ENCODE data around the gene CAMK2D.

CAMK2D gene

GRCh38 chr4:113511944-113512343 lies 249.6 kb downstream of the CAMK2D start:
- no peak overlapping the region for H3K27ac ChIP-seq (ENCODE audit: low read depth, low read length)
- no peaks in the 10 kb centered on the region for H3K27me3 ChIP-seq (ENCODE audit: insufficient read depth, low read length)
- no peaks in the 10 kb centered on the region for H3K79me2 ChIP-seq (ENCODE audit: control insufficient read depth, insufficient read depth, low read length, unreplicated experiment)
- H3K4me3 ChIP-seq (ENCODE audit: low read depth, low read length) = no peak overlapping the region
- H3K4me1 ChIP-seq (ENCODE audit: control insufficient read depth, insufficient read depth, low read length, unreplicated experiment) = no peaks in the 10 kb centered on the region
- H2AFZ ChIP-seq (ENCODE audit: low read length, unreplicated experiment) = no peak overlapping the region
- H3K36me3 ChIP-seq (ENCODE audit: insufficient read depth, low read length) = peaks cover 53% of the 10 kb centered on the region

GRCh38 chr4:113509851-113510250 lies 251.7 kb downstream of the CAMK2D start:
- Histone ChIP-seq H2AFZ (ENCODE audit: low read length, unreplicated experiment) (no peak overlapping the region), H3K4me1 (ENCODE audit: control insufficient read depth, insufficient read depth, low read length, unreplicated experiment) (no peaks in the 10 kb centered on the region), H3K27me3 (ENCODE audit: insufficient read depth, low read length) (no peaks in the 10 kb centered on the region), H3K36me3 (ENCODE audit: insufficient read depth, low read length) (peaks cover 54% of the 10 kb centered on the region), H3K79me2 (ENCODE audit: control insufficient read depth, insufficient read depth, low read length, unreplicated experiment) (no peaks in the 10 kb centered on the region), H3K4me3 (ENCODE audit: low read depth, low read length) (no peak overlapping the region), H3K27ac (ENCODE audit: low read depth, low read length) (no peak overlapping the region)

- Histone ChIP-seq H3K4me1 (ENCODE audit: control insufficient read depth, insufficient read depth, low read length, unreplicated experiment) (peaks cover under 1% of the 10 kb centered on the region), H3K4me3 (ENCODE audit: low read depth, low read length) (no peak overlapping the region), H3K27ac (ENCODE audit: low read depth, low read length) (no peak overlapping the region), H3K79me2 (ENCODE audit: control insufficient read depth, insufficient read depth, low read length, unreplicated experiment) (no peaks in the 10 kb centered on the region), H3K36me3 (ENCODE audit: insufficient read depth, low read length) (peaks cover 49% of the 10 kb centered on the region), H3K27me3 (ENCODE audit: insufficient read depth, low read length) (no peaks in the 10 kb centered on the region), H2AFZ (ENCODE audit: low read length, unreplicated experiment) (no peak overlapping the region)
Measured at GRCh38 chr4:113505044-113505443, 256.5 kb downstream of the CAMK2D start.

- no peaks in the 10 kb centered on the region for H3K27me3 ChIP-seq (ENCODE audit: insufficient read depth, low read length)
- H3K79me2 ChIP-seq (ENCODE audit: control insufficient read depth, insufficient read depth, low read length, unreplicated experiment) = no peaks in the 10 kb centered on the region
- no peak overlapping the region for H3K4me3 ChIP-seq (ENCODE audit: low read depth, low read length)
- no peak overlapping the region for H3K27ac ChIP-seq (ENCODE audit: low read depth, low read length)
- H2AFZ ChIP-seq (ENCODE audit: low read length, unreplicated experiment) = no peak overlapping the region
- H3K4me1 ChIP-seq (ENCODE audit: control insufficient read depth, insufficient read depth, low read length, unreplicated experiment) = peaks cover 7% of the 10 kb centered on the region
- peaks cover 43% of the 10 kb centered on the region for H3K36me3 ChIP-seq (ENCODE audit: insufficient read depth, low read length)
Measured at GRCh38 chr4:113504422-113504821, 257.1 kb downstream of the CAMK2D start.

GRCh38 chr4:113503691-113504090 lies 257.8 kb downstream of the CAMK2D start:
- H3K27me3 ChIP-seq (ENCODE audit: insufficient read depth, low read length) = no peaks in the 10 kb centered on the region
- H3K4me1 ChIP-seq (ENCODE audit: control insufficient read depth, insufficient read depth, low read length, unreplicated experiment) = peaks cover 10% of the 10 kb centered on the region
- H3K36me3 ChIP-seq (ENCODE audit: insufficient read depth, low read length) = peaks cover 42% of the 10 kb centered on the region
- no peak overlapping the region for H3K4me3 ChIP-seq (ENCODE audit: low read depth, low read length)
- no peak overlapping the region for H3K27ac ChIP-seq (ENCODE audit: low read depth, low read length)
- no peaks in the 10 kb centered on the region for H3K79me2 ChIP-seq (ENCODE audit: control insufficient read depth, insufficient read depth, low read length, unreplicated experiment)
- H2AFZ ChIP-seq (ENCODE audit: low read length, unreplicated experiment) = no peak overlapping the region

GRCh38 chr4:113502906-113503305 lies 258.6 kb downstream of the CAMK2D start:
- H3K36me3 ChIP-seq (ENCODE audit: insufficient read depth, low read length) = peaks cover 41% of the 10 kb centered on the region

GRCh38 chr4:113502476-113502875 lies 259.1 kb downstream of the CAMK2D start:
- no peak overlapping the region for H2AFZ ChIP-seq (ENCODE audit: low read length, unreplicated experiment)
- peaks cover 10% of the 10 kb centered on the region for H3K4me1 ChIP-seq (ENCODE audit: control insufficient read depth, insufficient read depth, low read length, unreplicated experiment)
- no peaks in the 10 kb centered on the region for H3K27me3 ChIP-seq (ENCODE audit: insufficient read depth, low read length)
- H3K36me3 ChIP-seq (ENCODE audit: insufficient read depth, low read length) = peaks cover 42% of the 10 kb centered on the region
- H3K27ac ChIP-seq (ENCODE audit: low read depth, low read length) = 0 out of 2 replicates have a peak overlapping the region, but pooled peaks have one; percentile 15
- no peak overlapping the region for H3K4me3 ChIP-seq (ENCODE audit: low read depth, low read length)
- no peaks in the 10 kb centered on the region for H3K79me2 ChIP-seq (ENCODE audit: control insufficient read depth, insufficient read depth, low read length, unreplicated experiment)

More at GRCh38 chr4:113502906-113503305, 258.6 kb downstream of the CAMK2D start:
- Histone ChIP-seq H3K27ac (ENCODE audit: low read depth, low read length) (0 out of 2 replicates have a peak overlapping the region, but pooled peaks have one; percentile 15), H3K4me3 (ENCODE audit: low read depth, low read length) (no peak overlapping the region), H3K27me3 (ENCODE audit: insufficient read depth, low read length) (no peaks in the 10 kb centered on the region), H2AFZ (ENCODE audit: low read length, unreplicated experiment) (no peak overlapping the region), H3K4me1 (ENCODE audit: control insufficient read depth, insufficient read depth, low read length, unreplicated experiment) (peaks cover 10% of the 10 kb centered on the region), H3K79me2 (ENCODE audit: control insufficient read depth, insufficient read depth, low read length, unreplicated experiment) (no peaks in the 10 kb centered on the region)

- H3K27ac ChIP-seq (ENCODE audit: low read depth, low read length) = no peak overlapping the region; the same call in 1 of the 2 replicates
- H3K27me3 ChIP-seq (ENCODE audit: insufficient read depth, low read length) = no peaks in the 10 kb centered on the region
- no peaks in the 10 kb centered on the region for H3K79me2 ChIP-seq (ENCODE audit: control insufficient read depth, insufficient read depth, low read length, unreplicated experiment)
- no peak overlapping the region for H2AFZ ChIP-seq (ENCODE audit: low read length, unreplicated experiment)
- H3K4me1 ChIP-seq (ENCODE audit: control insufficient read depth, insufficient read depth, low read length, unreplicated experiment) = peaks cover 10% of the 10 kb centered on the region
- H3K36me3 ChIP-seq (ENCODE audit: insufficient read depth, low read length) = peaks cover 56% of the 10 kb centered on the region
- no peak overlapping the region for H3K4me3 ChIP-seq (ENCODE audit: low read depth, low read length)
Measured at GRCh38 chr4:113500424-113500823, 261.1 kb downstream of the CAMK2D start.

- H3K36me3 ChIP-seq (ENCODE audit: insufficient read depth, low read length) = peaks cover 55% of the 10 kb centered on the region
- no peak overlapping the region for H2AFZ ChIP-seq (ENCODE audit: low read length, unreplicated experiment)
- no peaks in the 10 kb centered on the region for H3K27me3 ChIP-seq (ENCODE audit: insufficient read depth, low read length)
- no peaks in the 10 kb centered on the region for H3K79me2 ChIP-seq (ENCODE audit: control insufficient read depth, insufficient read depth, low read length, unreplicated experiment)
- peaks cover 10% of the 10 kb centered on the region for H3K4me1 ChIP-seq (ENCODE audit: control insufficient read depth, insufficient read depth, low read length, unreplicated experiment)
- peak overlapping the region; percentile 46 for H3K27ac ChIP-seq (ENCODE audit: low read depth, low read length)
- H3K4me3 ChIP-seq (ENCODE audit: low read depth, low read length) = no peak overlapping the region
Measured at GRCh38 chr4:113499696-113500095, 261.8 kb downstream of the CAMK2D start.

GRCh38 chr4:113499166-113499565 lies 262.4 kb downstream of the CAMK2D start:
- Histone ChIP-seq H3K27me3 (ENCODE audit: insufficient read depth, low read length) (no peaks in the 10 kb centered on the region), H3K36me3 (ENCODE audit: insufficient read depth, low read length) (peaks cover 51% of the 10 kb centered on the region), H3K4me1 (ENCODE audit: control insufficient read depth, insufficient read depth, low read length, unreplicated experiment) (peaks cover 10% of the 10 kb centered on the region), H3K27ac (ENCODE audit: low read depth, low read length) (peak overlapping the region; percentile 7; the same call in 1 of the 2 replicates), H3K79me2 (ENCODE audit: control insufficient read depth, insufficient read depth, low read length, unreplicated experiment) (no peaks in the 10 kb centered on the region), H2AFZ (ENCODE audit: low read length, unreplicated experiment) (no peak overlapping the region), H3K4me3 (ENCODE audit: low read depth, low read length) (no peak overlapping the region)

GRCh38 chr4:113497154-113497884 lies 264.2 kb downstream of the CAMK2D start:
- peaks cover 41% of the 10 kb centered on the region for H3K36me3 ChIP-seq (ENCODE audit: insufficient read depth, low read length)
- H2AFZ ChIP-seq (ENCODE audit: low read length, unreplicated experiment) = no peak overlapping the region
- H3K4me3 ChIP-seq (ENCODE audit: low read depth, low read length) = no peak overlapping the region
- H3K27me3 ChIP-seq (ENCODE audit: insufficient read depth, low read length) = no peaks in the 10 kb centered on the region
- no peak overlapping the region for H3K27ac ChIP-seq (ENCODE audit: low read depth, low read length)
- no peaks in the 10 kb centered on the region for H3K79me2 ChIP-seq (ENCODE audit: control insufficient read depth, insufficient read depth, low read length, unreplicated experiment)
- H3K4me1 ChIP-seq (ENCODE audit: control insufficient read depth, insufficient read depth, low read length, unreplicated experiment) = peaks cover 10% of the 10 kb centered on the region

Measured in ACC112 (cell line).